ENCODE data around the gene F12. TPM values are rescaled to one million over a fixed set of nuclear protein-coding genes. Genes with fewer than 3 reads are reported as not detected.

Gene F12
- total RNA-seq, 1 experiment from 2014 or later: 30.0 TPM

- peaks cover 20 to 76% of the 10 kb centered on the region in 2 experiments for H3K4me1 ChIP-seq (ENCODE audit: control insufficient read depth in 1 of 2, insufficient read depth in 2 of 2, low read length in 2 of 2)
- H3K4me3 ChIP-seq (replicated peaks in 1 of 2; ENCODE audit: low read depth in 1 of 2, low read length in 2 of 2): no peak overlapping the region
- H3K36me3 ChIP-seq (ENCODE audit: control insufficient read depth in 1 of 2, insufficient read depth in 2 of 2, low read length in 2 of 2): peaks cover 0 to 9% of the 10 kb centered on the region in 2 experiments; a peak in 1 of 4 replicates
- POLR2A ChIA-PET: interaction anchor here (2.0 to 2.2 kb wide), 3 partner anchors 8 to 60 kb away, joined by 5 to 9 read pairs (median 8); partner anchors contain the start of gene GRK6
- CTCF ChIA-PET: interaction anchor here (1.1 to 6.3 kb wide), 4 partner anchors 8 to 59 kb away, joined by 3 to 53 read pairs (median 12); partner anchors contain the start of gene PDLIM7
- peak overlapping the region; percentile 99 for H3K4me2 ChIP-seq (ENCODE audit: low read length)
- BruUV-seq (replicated peaks): no TSS peak
- no peak for TF ChIP-seq MAX (IDR thresholded peaks at IDR 0.05)
- peak overlapping the region; percentile 95; the same call in 1 of the 2 replicates for H3K27ac ChIP-seq (ENCODE audit: low read depth, low read length)
- intact Hi-C loops (cut with micrococcal nuclease): no loop called here
- peaks cover 67% of the 10 kb centered on the region for H3K79me2 ChIP-seq (ENCODE audit: insufficient read depth, low read length)
- H4K20me1 ChIP-seq (ENCODE audit: insufficient read depth): no peaks in the 10 kb centered on the region
- RAD21 ChIA-PET (ENCODE audit: low non-redundant PET in 1 of 2, low total read pairs in 2 of 2, uncharacterized antibody in 2 of 2, unreplicated experiment in 2 of 2): interaction anchor here in 1 of 2 experiments (1.1 kb wide), 1 partner anchor 47 kb away, joined by 3 read pairs; no protein-coding TSS in a partner anchor
- DNase-seq (ENCODE audit: low read depth, low spot score) (no peak), ATAC-seq (no peak)
- peak overlapping the region; percentile 99 for H3K9ac ChIP-seq (ENCODE audit: low read length)
- no peaks in the 10 kb centered on the region for H3K9me2 ChIP-seq (ENCODE audit: insufficient read depth)
- H3K9me3 ChIP-seq (ENCODE audit: control insufficient read depth in 1 of 2, insufficient read depth in 1 of 2, low read depth in 1 of 2, low read length in 2 of 2): no peaks in the 10 kb centered on the region
- no peaks in the 10 kb centered on the region for H3K27me3 ChIP-seq (ENCODE audit: insufficient read depth, low read length)
- no peak overlapping the region for H2AFZ ChIP-seq (ENCODE audit: low read depth, low read length, poor library complexity, severe bottlenecking)
Measured at GRCh38 chr5:177449140-177450061, 40.0 kb upstream of the F12 start.

- CTCF ChIA-PET: interaction anchor here (1.1 to 6.3 kb wide), 7 partner anchors 6 to 79 kb away, joined by 3 to 53 read pairs (median 6); partner anchors contain the start of gene PDLIM7
Measured at GRCh38 chr5:177448244-177448950, 39.0 kb upstream of the F12 start.

More at GRCh38 chr5:177448244-177448950, 39.0 kb upstream of the F12 start:
- H3K79me2 ChIP-seq (ENCODE audit: insufficient read depth, low read length): peaks cover 75% of the 10 kb centered on the region
- peaks cover 3% of the 10 kb centered on the region; the same call in 1 of the 2 replicates for H4K20me1 ChIP-seq (ENCODE audit: insufficient read depth)
- no peaks in the 10 kb centered on the region for H3K9me2 ChIP-seq (ENCODE audit: insufficient read depth)
- H3K9me3 ChIP-seq (ENCODE audit: control insufficient read depth in 1 of 2, insufficient read depth in 1 of 2, low read depth in 1 of 2, low read length in 2 of 2): no peaks in the 10 kb centered on the region
- H3K4me3 ChIP-seq (replicated peaks in 1 of 2; ENCODE audit: low read depth in 1 of 2, low read length in 2 of 2): peak overlapping the region; percentile 55 to 86
- TSS peak; percentile 18 for BruUV-seq (replicated peaks)
- TF ChIP-seq SP1 (IDR thresholded peaks at IDR 0.05; ENCODE audit: low read depth): no peak
- TF ChIP-seq ELF1 (IDR thresholded peaks at IDR 0.05; ENCODE audit: borderline replicate concordance, low read depth): no peak
- no peak for TF ChIP-seq POLR2AphosphoS5 (IDR thresholded peaks at IDR 0.05; ENCODE audit: low read depth, low read length)
- TF ChIP-seq TCF7L2 (IDR thresholded peaks at IDR 0.05; ENCODE audit: borderline replicate concordance, extremely low read depth, insufficient read depth, insufficient read length): no peak
- TF ChIP-seq YY1 (IDR thresholded peaks at IDR 0.05; ENCODE audit: extremely low read depth, insufficient replicate concordance, low read depth, low read length): no peak
- TF ChIP-seq JUND (IDR thresholded peaks at IDR 0.05): no peak
- TF ChIP-seq RAD21 (IDR thresholded peaks at IDR 0.05; ENCODE audit: low read depth): no peak
- no peak for TF ChIP-seq ZFX (IDR thresholded peaks at IDR 0.05)
- TF ChIP-seq CEBPB (IDR thresholded peaks at IDR 0.05; ENCODE audit: low read depth): no peak
- no peak for TF ChIP-seq ZNF274 (IDR thresholded peaks at IDR 0.05; ENCODE audit: low read depth, low read length)
- no peak for TF ChIP-seq SIN3A (IDR thresholded peaks at IDR 0.05; ENCODE audit: low read depth)
- ATAC-seq: no peak
- RAD21 ChIA-PET (ENCODE audit: low non-redundant PET in 1 of 2, low total read pairs in 2 of 2, uncharacterized antibody in 2 of 2, unreplicated experiment in 2 of 2): interaction anchor here (1.1 to 1.2 kb wide), 5 partner anchors 44 to 78 kb away, joined by 3 to 4 read pairs (median 3); no protein-coding TSS in a partner anchor
- POLR2A ChIA-PET: interaction anchor here (0.8 to 2.2 kb wide), 6 partner anchors 9 to 147 kb away, joined by 3 to 9 read pairs (median 6); partner anchors contain the start of gene GRK6
- intact Hi-C loops (cut with micrococcal nuclease): no loop called here
- peak overlapping the region; percentile 99 for H3K9ac ChIP-seq (ENCODE audit: low read length)
- H3K4me2 ChIP-seq (ENCODE audit: low read length): peak overlapping the region; percentile 99
- H3K27ac ChIP-seq (ENCODE audit: low read depth, low read length): peak overlapping the region; percentile 95
- DNase-seq (ENCODE audit: low read depth, low spot score): no peak
- H3K4me1 ChIP-seq (ENCODE audit: control insufficient read depth in 1 of 2, insufficient read depth in 2 of 2, low read length in 2 of 2): peaks cover 20 to 72% of the 10 kb centered on the region in 2 experiments
- H3K36me3 ChIP-seq (ENCODE audit: control insufficient read depth in 1 of 2, insufficient read depth in 2 of 2, low read length in 2 of 2): peaks cover 0 to 17% of the 10 kb centered on the region in 2 experiments; a peak in 1 of 4 replicates
- H2AFZ ChIP-seq (ENCODE audit: low read depth, low read length, poor library complexity, severe bottlenecking): no peak overlapping the region
- no peaks in the 10 kb centered on the region for H3K27me3 ChIP-seq (ENCODE audit: insufficient read depth, low read length)
